Right lobe of liver (tissue), 6 donors: ENCODE results near the gene METTL24. TPM values are rescaled to one million over a fixed set of nuclear protein-coding genes. Genes with fewer than 3 reads are reported as not detected.
"Not testable (repeated sequence)": the region's sequence is repeated elsewhere in the genome, so short reads cannot be mapped to it uniquely, and the experiment has no call there.

Experiments used
- ATAC-seq, 4 donors: fragments of 200-7000 bp; cut with Tn5 transposase; one replicate each; pipeline ENCODE4 v1.9.1; 2020; ENCODE audit warnings: mild to moderate bottlenecking in 4 of 4, moderate library complexity in 4 of 4
- DNase-seq, 3 donors: peaks; one replicate each; pipeline ENCODE4 v3.0.0-alpha.2; 2020
- H3K27ac ChIP-seq, 3 donors: fragments of 200-600 bp; one replicate each; pipeline ENCODE4 v1.8.0; 2022
- H3K27me3 ChIP-seq, 2 donors: fragments of 200-600 bp; one replicate each; pipeline ENCODE4 v1.8.0; 2022
- H3K36me3 ChIP-seq, 4 donors: fragments of 200-600 bp; sonication (generic) in 1 of 4; one replicate each; pipeline versions ENCODE4 v1.5.1 to v1.8.0; 2017 to 2022; ENCODE audit warnings: control low read depth in 1 of 4
- H3K4me1 ChIP-seq, 4 donors: fragments of 200-600 bp; sonication (generic) in 1 of 4; one replicate each; pipeline versions ENCODE4 v1.5.1 to v1.8.0; 2017 to 2022; ENCODE audit warnings: control low read depth in 1 of 4
- H3K4me3 ChIP-seq, 3 donors: fragments of 200-600 bp; one replicate each; pipeline ENCODE4 v1.8.0; 2022
- H3K9me3 ChIP-seq, 4 donors: fragments of 200-600 bp; sonication (generic) in 1 of 4; one replicate each; pipeline versions ENCODE4 v1.5.1 to v1.8.0; 2017 to 2022; ENCODE audit warnings: control low read depth in 1 of 4
- POLR2A ChIP-seq: fragments of 450-650 bp; IDR thresholded peaks from one replicate; pipeline ENCODE4 v1.6.1; 2017; ENCODE audit warnings: antibody characterized with exemption, mild to moderate bottlenecking
- WGBS: methylation state at CpG from one replicate; pipeline ENCODE4 v1.1.6; 2018; ENCODE audit warnings: low coverage, low lambda C conversion rate; ENCODE audit not compliant: insufficient coverage; ENCODE audit errors: missing lambda C conversion rate; 5-methylcytosine and 5-hydroxymethylcytosine counted together
- intact Hi-C, 2 donors: fragments of 100-400 bp; cut with DNase I; formaldehyde crosslinking; loops; one replicate each; pipeline versions ENCODE4 v1.11.2 to v1.14.1; 2022
- total RNA-seq, 6 experiments: library from RNA; depleted of rRNA in 2 of 6; stranded (reverse); fragments of >200 nt in 2 of 6; fragmentation: NEBNext Ultra II Directional in 3 of 6; extraction: Animal tissue kit (Norgen Biotek cat#: 25700) in 3 of 6; gene quantifications; one replicate each; pipeline versions ENCODE4 v1.1.0 to v1.2.4, GENCODE V29; 2016 to 2023
- TF ChIP-seq, protein P1 (sequence below), 4 donors: fragments of 200-600 bp in 3 of 4; fragments of 450-650 bp in 1 of 4; IDR thresholded peaks; one replicate each; pipeline versions ENCODE4 v1.5.1 to v1.8.0; 2016 to 2022; ENCODE audit warnings: antibody characterized with exemption in 4 of 4, mild to moderate bottlenecking in 2 of 4
- donor health status: DM: no; HTN: yes; CAD: no.
- donor health status: DM: no; HTN: no; CAD: no.
- donor health status: DM: no; HTN: no; CAD: no.
- donor health status: DM: no; HTN: yes; CAD: no.
- donor health status: DM: no; HTN: yes; CAD: no.

Gene METTL24
- total RNA-seq, 6 experiments from 2014 or later, result 0.37 to 1.0 (median 0.57) TPM

- DNase-seq (no peak), ATAC-seq (no peak)
- Histone ChIP-seq H3K9me3 (no peaks in the 10 kb centered on the region), H3K4me1 (no peaks in the 10 kb centered on the region), H3K27ac (no peak overlapping the region), H3K4me3 (no peak overlapping the region), H3K27me3 (no peaks in the 10 kb centered on the region), H3K36me3 (no peaks in the 10 kb centered on the region)
- 94% methylated on average over 3 of the region's 3 CpGs for WGBS
- no peak for TF ChIP-seq POLR2A
- TF ChIP-seq, protein P1, sequence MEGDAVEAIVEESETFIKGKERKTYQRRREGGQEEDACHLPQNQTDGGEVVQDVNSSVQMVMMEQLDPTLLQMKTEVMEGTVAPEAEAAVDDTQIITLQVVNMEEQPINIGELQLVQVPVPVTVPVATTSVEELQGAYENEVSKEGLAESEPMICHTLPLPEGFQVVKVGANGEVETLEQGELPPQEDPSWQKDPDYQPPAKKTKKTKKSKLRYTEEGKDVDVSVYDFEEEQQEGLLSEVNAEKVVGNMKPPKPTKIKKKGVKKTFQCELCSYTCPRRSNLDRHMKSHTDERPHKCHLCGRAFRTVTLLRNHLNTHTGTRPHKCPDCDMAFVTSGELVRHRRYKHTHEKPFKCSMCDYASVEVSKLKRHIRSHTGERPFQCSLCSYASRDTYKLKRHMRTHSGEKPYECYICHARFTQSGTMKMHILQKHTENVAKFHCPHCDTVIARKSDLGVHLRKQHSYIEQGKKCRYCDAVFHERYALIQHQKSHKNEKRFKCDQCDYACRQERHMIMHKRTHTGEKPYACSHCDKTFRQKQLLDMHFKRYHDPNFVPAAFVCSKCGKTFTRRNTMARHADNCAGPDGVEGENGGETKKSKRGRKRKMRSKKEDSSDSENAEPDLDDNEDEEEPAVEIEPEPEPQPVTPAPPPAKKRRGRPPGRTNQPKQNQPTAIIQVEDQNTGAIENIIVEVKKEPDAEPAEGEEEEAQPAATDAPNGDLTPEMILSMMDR (IDR thresholded peaks at IDR 0.05), result no peak
- intact Hi-C loops, result no loop called here
These were observed 111.8 kb downstream of the METTL24 start for GRCh38 chr6:110246378-110246777.

DNA sequence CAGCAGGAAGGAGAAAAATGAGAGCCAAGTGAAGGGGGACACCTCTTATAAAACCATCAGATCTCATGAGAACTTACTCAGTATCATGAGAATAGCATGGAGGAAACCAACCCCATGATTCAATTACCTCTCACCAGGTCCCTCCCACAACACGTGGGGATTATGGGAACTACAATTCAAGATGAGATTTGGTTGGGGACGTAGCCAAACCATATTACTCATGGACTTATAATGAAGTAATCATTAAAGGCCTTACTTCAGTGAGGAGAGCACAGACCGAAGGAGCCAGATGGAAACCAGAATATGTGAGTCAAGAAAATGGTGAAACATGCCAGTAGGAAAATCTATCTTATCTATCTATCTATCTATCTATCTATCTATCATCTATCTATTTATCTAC lies 113.5 kb downstream of the METTL24 start:
- WGBS, result 90% methylated on average over 3 of the region's 3 CpGs
- H3K9me3 ChIP-seq, H3K27ac ChIP-seq, intact Hi-C loops, H3K27me3 ChIP-seq, H3K4me3 ChIP-seq, ATAC-seq, DNase-seq, H3K36me3 ChIP-seq, H3K4me1 ChIP-seq: not testable (repeated sequence)

- DNase-seq, result no peak
- Histone ChIP-seq H3K36me3 (no peaks in the 10 kb centered on the region), H3K27ac (no peak overlapping the region), H3K4me3 (no peak overlapping the region), H3K4me1 (no peaks in the 10 kb centered on the region), H3K9me3 (no peaks in the 10 kb centered on the region), H3K27me3 (no peaks in the 10 kb centered on the region)
- intact Hi-C loops, result no loop called here
- 100% methylated on average over 1 of the region's 1 CpG for WGBS
- no peak for TF ChIP-seq POLR2A
- no peak for ATAC-seq
These were observed 118.4 kb downstream of the METTL24 start for GRCh38 chr6:110239526-110240274.

- 100% methylated on average over 1 of the region's 1 CpG for WGBS
- ATAC-seq, H3K27me3 ChIP-seq, intact Hi-C loops, H3K4me3 ChIP-seq, H3K9me3 ChIP-seq, DNase-seq, H3K4me1 ChIP-seq, H3K27ac ChIP-seq, H3K36me3 ChIP-seq: not testable (repeated sequence)
These were observed 122.1 kb downstream of the METTL24 start for GRCh38 chr6:110236007-110236406.

DNA sequence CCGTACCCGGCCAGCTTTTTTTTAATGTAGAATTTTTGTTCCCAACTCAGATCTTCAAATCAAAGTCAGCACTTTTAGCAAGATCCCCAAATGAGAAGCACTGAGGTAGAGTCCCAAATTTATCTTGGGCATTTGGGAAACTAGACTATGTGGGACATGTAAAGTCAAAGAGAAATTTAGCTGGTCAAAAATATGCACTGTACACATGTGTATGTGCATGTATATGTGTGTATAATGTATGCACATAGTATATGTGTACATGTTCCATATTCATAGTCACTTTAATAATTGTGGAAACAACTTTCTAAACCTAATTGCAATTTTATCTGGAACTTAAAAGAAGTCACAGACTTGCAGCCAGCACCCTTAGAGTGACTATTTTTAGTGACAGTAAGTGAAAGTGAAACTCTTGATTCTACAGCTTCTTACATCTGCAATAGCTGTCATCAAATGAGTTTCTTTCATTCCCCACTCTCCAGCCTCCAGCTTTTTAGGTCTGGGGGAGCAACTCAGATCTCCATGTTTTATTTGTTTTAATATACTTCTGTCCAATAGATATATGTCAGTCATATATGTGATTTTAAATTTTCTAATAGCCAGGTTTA lies 124.3 kb downstream of the METTL24 start:
- H3K4me1 ChIP-seq, result no peaks in the 10 kb centered on the region
- no peaks in the 10 kb centered on the region for H3K27me3 ChIP-seq
- H3K36me3 ChIP-seq, result peaks cover 0 to 9% (median 1%) of the 10 kb centered on the region in 4 donors
- ATAC-seq (peak; percentile 36 to 83 (median 60)), DNase-seq (no peak)
- WGBS, result 100% methylated on average over 2 of the region's 2 CpGs
- no peaks in the 10 kb centered on the region for H3K9me3 ChIP-seq
- peak overlapping the region in 1 of 3 donors; percentile 21 for H3K27ac ChIP-seq
- no peak overlapping the region for H3K4me3 ChIP-seq
- intact Hi-C loops, result no loop called here
- no peak for TF ChIP-seq POLR2A
- TF ChIP-seq, protein P1 (IDR thresholded peaks at IDR 0.05), result no peak

DNA sequence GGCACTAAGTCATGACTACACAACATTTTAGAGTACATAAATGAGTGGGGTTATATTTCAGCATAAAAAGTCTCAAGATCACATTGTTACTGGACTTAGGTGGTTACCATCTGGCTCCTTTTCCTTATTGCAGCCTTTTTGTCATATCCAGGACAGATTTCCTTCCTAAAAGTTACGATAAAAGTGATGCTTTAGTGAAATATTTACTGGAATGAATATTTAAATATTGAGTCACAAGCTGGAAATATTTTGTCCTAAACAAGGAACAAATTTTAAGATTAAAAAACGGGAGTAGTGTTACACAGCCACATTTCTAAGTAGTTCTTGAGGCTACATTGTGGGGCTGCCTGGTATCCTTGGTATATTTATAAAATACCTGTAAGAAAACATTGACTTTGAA lies 125.7 kb downstream of the METTL24 start:
- TF ChIP-seq, protein P1 (IDR thresholded peaks at IDR 0.05), result no peak
- no peak for TF ChIP-seq POLR2A
- DNase-seq, result no peak
- no peak overlapping the region for H3K4me3 ChIP-seq
- H3K27me3 ChIP-seq, result no peaks in the 10 kb centered on the region
- no peak overlapping the region for H3K27ac ChIP-seq
- no peaks in the 10 kb centered on the region for H3K4me1 ChIP-seq
- H3K9me3 ChIP-seq, result no peaks in the 10 kb centered on the region
- H3K36me3 ChIP-seq, result peaks cover 0 to 18% (median 5%) of the 10 kb centered on the region in 4 donors
- intact Hi-C loops, result no loop called here
- no peak for ATAC-seq
- 64% methylated on average over 2 of the region's 2 CpGs for WGBS
